Keratinocyte (primary cell): Measurements from ENCODE around the gene TTC21B. TPM values are rescaled to one million over a fixed set of nuclear protein-coding genes. Genes with fewer than 3 reads are reported as not detected.

Source experiments
- DNase-seq: peaks from one replicate; pipeline ENCODE4 v3.0.0-alpha.2; 2011; ENCODE audit warnings: low read depth, missing footprints, low spot score
- FAIRE-seq: peaks from 2 replicates; lab custom pipeline; 2011; peaks lifted over from hg19 to GRCh38; lab: Jason Lieb, UNC
- H2AFZ ChIP-seq: 2 replicates; pipeline ENCODE4 v1.6.0; 2012; ENCODE audit warnings: low read length, control low read depth, inconsistent platforms; ENCODE audit not compliant: control insufficient read depth
- H3K27ac ChIP-seq: 2 replicates; pipeline ENCODE4 v1.5.1; 2011; ENCODE audit warnings: low read length; ENCODE audit not compliant: control insufficient read depth, insufficient read depth
- H3K27me3 ChIP-seq: 3 replicates; pipeline ENCODE4 v1.6.0; 2011; ENCODE audit warnings: low read length; ENCODE audit not compliant: control insufficient read depth, insufficient read depth; ENCODE audit errors: extremely low read depth
- H3K36me3 ChIP-seq, 2 experiments: 2 replicates in 1 of 2; 3 replicates in 1 of 2; pipeline ENCODE4 v1.5.1; 2011; ENCODE audit warnings: low read length in 2 of 2, mild to moderate bottlenecking in 1 of 2; ENCODE audit not compliant: control insufficient read depth in 2 of 2, insufficient read depth in 2 of 2; ENCODE audit errors: extremely low read depth in 1 of 2
- H3K4me1 ChIP-seq: 3 replicates; pipeline ENCODE4 v1.5.1; 2011; ENCODE audit warnings: low read length; ENCODE audit not compliant: control insufficient read depth, insufficient read depth; ENCODE audit errors: extremely low read depth
- H3K4me2 ChIP-seq: 3 replicates; pipeline ENCODE4 v1.6.0; 2011; ENCODE audit warnings: low read depth, low read length; ENCODE audit not compliant: control insufficient read depth, insufficient read depth; ENCODE audit errors: extremely low read depth
- H3K4me3 ChIP-seq, 3 experiments: fragments of 200-600 bp in 1 of 3; sonication (generic) in 1 of 3; 2 replicates in 2 of 3; 3 replicates in 1 of 3; pipeline ENCODE4 v1.5.1; 2011 to 2016; ENCODE audit warnings: low read length in 3 of 3, mild to moderate bottlenecking in 3 of 3, control low read depth in 2 of 3, inconsistent platforms in 1 of 3, low read depth in 1 of 3, mixed read lengths in 1 of 3, mixed run types in 1 of 3, moderate library complexity in 1 of 3; ENCODE audit not compliant: control insufficient read depth in 2 of 3, insufficient read depth in 2 of 3; ENCODE audit errors: extremely low read depth in 1 of 3
- H3K79me2 ChIP-seq: 2 replicates; pipeline ENCODE4 v1.6.0; 2012; ENCODE audit warnings: low read length; ENCODE audit not compliant: control insufficient read depth, insufficient read depth
- H3K9ac ChIP-seq: 3 replicates; pipeline ENCODE4 v1.6.0; 2011; ENCODE audit warnings: low read length; ENCODE audit not compliant: control insufficient read depth, insufficient read depth; ENCODE audit errors: extremely low read depth
- H3K9me1 ChIP-seq: 3 replicates; pipeline ENCODE4 v1.6.0; 2011; ENCODE audit warnings: low read length; ENCODE audit not compliant: control insufficient read depth, insufficient read depth; ENCODE audit errors: extremely low read depth
- H3K9me3 ChIP-seq: 2 replicates; pipeline ENCODE4 v1.5.1; 2012; ENCODE audit warnings: low read depth, low read length; ENCODE audit not compliant: control insufficient read depth
- H4K20me1 ChIP-seq: 3 replicates; pipeline ENCODE4 v1.6.0; 2011; ENCODE audit warnings: low read length; ENCODE audit not compliant: control insufficient read depth, insufficient read depth; ENCODE audit errors: extremely low read depth
- CTCF ChIP-seq, 3 experiments: IDR thresholded peaks in 1 of 3; conservative IDR thresholded peaks in 1 of 3; optimal IDR thresholded peaks in 1 of 3; 2 replicates in 2 of 3; 3 replicates in 1 of 3; pipeline versions ENCODE3 to v1.5.1; 2011; ENCODE audit warnings: low read length in 3 of 3, mild to moderate bottlenecking in 3 of 3, moderate library complexity in 2 of 3, control low read depth in 1 of 3, inconsistent platforms in 1 of 3; ENCODE audit not compliant: insufficient read depth in 2 of 3; ENCODE audit errors: extremely low read depth in 1 of 3
- EZH2 ChIP-seq: IDR thresholded peaks from one replicate; pipeline ENCODE4 v1.6.1; 2012; ENCODE audit warnings: inconsistent platforms, mild to moderate bottlenecking, low read length, moderate library complexity
- dilution Hi-C: fragments of 300-500 bp; cut with MboI; formaldehyde crosslinking; loops from one replicate; pipeline ENCODE4 v1.7.0; 2020; ENCODE audit warnings: low sequenced_read_pairs; ENCODE audit not compliant: extremely low pct_ligation_motif_present
- polyA plus RNA-seq, 5 experiments: library from polyadenylated mRNA; depleted of rRNA in 3 of 5; stranded (reverse) in 3 of 5; stranded (forward) in 1 of 5; unstranded in 1 of 5; fragments of >200 nt; gene quantifications; 1 replicate in 1 of 5; 2 replicates in 3 of 5; 3 replicates in 1 of 5; pipeline versions ENCODE4 v1.2.1 to v1.2.3, GENCODE V29; 2011 to 2012; ENCODE audit warnings: missing spikeins in 2 of 5, low read depth in 1 of 5, low replicate concordance in 1 of 5

The TTC21B gene
- polyA plus RNA-seq, 1 donor (not counting 4 experiments of a cell fraction or from before 2014, with no cell fraction given), result 8.0 TPM

- Histone ChIP-seq H3K9ac (no peak overlapping the region), H3K36me3 (no peaks in the 10 kb centered on the region), H3K9me3 (no peaks in the 10 kb centered on the region), H2AFZ (no peak overlapping the region), H3K4me3 (no peak overlapping the region), H3K4me1 (peaks cover 6% of the 10 kb centered on the region), H4K20me1 (no peaks in the 10 kb centered on the region), H3K79me2 (no peaks in the 10 kb centered on the region), H3K9me1 (no peaks in the 10 kb centered on the region), H3K27me3 (no peaks in the 10 kb centered on the region), H3K4me2 (no peak overlapping the region), H3K27ac (no peak overlapping the region)
- TF ChIP-seq EZH2 (no peak), CTCF (optimal IDR thresholded peaks at IDR 0.05 in 1 of 3, IDR thresholded peaks at IDR 0.05 in 1 of 3, conservative IDR thresholded peaks at IDR 0.05 in 1 of 3; ENCODE audit: extremely low read depth in 1 of 3, insufficient read depth in 2 of 3, low read length in 3 of 3) (no peak)
- dilution Hi-C loops, result no loop called here
- DNase-seq (no peak), FAIRE-seq (no peak)
Measured at GRCh38 chr2:165958313-165958960, 4.9 kb upstream of the TTC21B start.

- Histone ChIP-seq H3K4me1 (peaks cover 11% of the 10 kb centered on the region), H4K20me1 (no peaks in the 10 kb centered on the region), H3K9me1 (no peaks in the 10 kb centered on the region), H3K36me3 (no peaks in the 10 kb centered on the region), H3K4me3 (no peak overlapping the region), H3K4me2 (no peak overlapping the region), H3K27ac (no peak overlapping the region), H3K79me2 (peaks cover 8% of the 10 kb centered on the region), H2AFZ (no peak overlapping the region), H3K9me3 (no peaks in the 10 kb centered on the region), H3K27me3 (no peaks in the 10 kb centered on the region), H3K9ac (no peak overlapping the region)
- FAIRE-seq (no peak), DNase-seq (no peak)
- dilution Hi-C loops, result no loop called here
- no peak for TF ChIP-seq EZH2
- TF ChIP-seq CTCF (optimal IDR thresholded peaks at IDR 0.05 in 1 of 3, IDR thresholded peaks at IDR 0.05 in 1 of 3, conservative IDR thresholded peaks at IDR 0.05 in 1 of 3; ENCODE audit: extremely low read depth in 1 of 3, insufficient read depth in 2 of 3, low read length in 3 of 3), result no peak
Measured at GRCh38 chr2:165957030-165957675, 3.6 kb upstream of the TTC21B start.
